ENCODE measurements around the gene SLC10A7.

Gene SLC10A7

DNA sequence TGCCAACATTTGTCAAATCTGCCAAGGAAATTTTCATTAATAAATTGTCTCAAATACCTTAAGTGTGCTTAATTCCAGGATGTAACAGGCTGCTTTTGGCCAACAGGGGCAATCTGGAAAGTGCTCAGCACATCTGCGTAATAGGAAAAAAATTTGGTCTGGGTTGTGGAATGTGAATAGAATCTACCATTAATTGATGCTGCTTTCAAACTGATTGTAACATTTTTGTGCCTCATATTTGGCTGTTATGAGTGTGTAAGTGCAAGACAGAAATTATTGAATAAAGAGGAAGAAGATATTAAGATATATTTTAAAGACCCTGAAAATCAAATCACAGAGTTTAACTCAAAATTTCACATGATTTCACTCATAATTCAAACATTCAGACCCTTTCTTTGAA is 266.3 kb downstream of the SLC10A7 start:
- Histone ChIP-seq H3K9ac (ENCODE audit: insufficient read length, low read depth) (no peak overlapping the region), H3K4me3 (ENCODE audit: insufficient read length, low read depth) (no peak overlapping the region), H3K27me3 (ENCODE audit: insufficient read depth, insufficient read length) (no peaks in the 10 kb centered on the region), H3K9me3 (ENCODE audit: insufficient read depth, low read length) (no peaks in the 10 kb centered on the region), H3K36me3 (ENCODE audit: insufficient read depth, insufficient read length, low read length) (no peaks in the 10 kb centered on the region), H3K4me1 (ENCODE audit: insufficient read depth, insufficient read length) (no peaks in the 10 kb centered on the region)
- no peak for TF ChIP-seq YY1 (IDR thresholded peaks at IDR 0.05; ENCODE audit: insufficient read depth, insufficient read length)
- no peak for TF ChIP-seq SUZ12 (IDR thresholded peaks at IDR 0.05; ENCODE audit: extremely low read depth, insufficient read depth, insufficient read length)
- TF ChIP-seq ZNF274 (IDR thresholded peaks at IDR 0.05; ENCODE audit: low read depth, low read length), result no peak
- no peak for DNase-seq (ENCODE audit: low read depth, low spot score)

DNA sequence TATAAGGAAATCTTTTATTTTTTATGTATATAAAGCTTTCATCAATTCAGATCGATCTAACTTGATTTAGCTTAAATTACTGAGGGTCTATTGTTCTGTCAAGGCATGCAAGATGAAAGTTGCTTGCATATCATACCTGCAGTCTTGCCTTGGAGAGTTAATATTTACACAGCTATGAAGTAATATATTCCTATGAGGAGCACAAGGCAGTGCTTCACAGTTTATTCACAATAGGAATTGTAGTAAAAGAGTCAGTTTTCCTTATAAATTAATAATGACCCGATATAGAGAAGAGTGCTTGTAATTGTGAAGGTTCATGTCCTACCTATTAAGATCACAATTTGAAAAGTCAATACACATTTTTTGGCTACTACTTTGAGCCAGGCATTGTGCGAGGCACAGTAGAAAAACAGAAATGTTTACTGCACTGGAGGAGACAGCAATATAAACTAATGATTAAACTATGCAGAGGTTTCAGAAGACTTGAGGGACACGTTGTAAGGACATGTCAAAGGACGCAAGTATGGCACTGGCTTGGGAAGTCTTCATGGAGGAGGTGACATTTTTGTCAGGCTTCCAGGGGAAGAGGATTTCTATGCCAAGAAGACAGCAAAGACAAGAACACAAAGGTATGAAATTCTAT is 268.6 kb downstream of the SLC10A7 start:
- no peak overlapping the region for H3K9ac ChIP-seq (ENCODE audit: insufficient read length, low read depth)
- H3K36me3 ChIP-seq (ENCODE audit: insufficient read depth, insufficient read length, low read length), result no peaks in the 10 kb centered on the region
- no peaks in the 10 kb centered on the region for H3K9me3 ChIP-seq (ENCODE audit: insufficient read depth, low read length)
- no peak overlapping the region for H3K4me3 ChIP-seq (ENCODE audit: insufficient read length, low read depth)
- H3K27me3 ChIP-seq (ENCODE audit: insufficient read depth, insufficient read length), result no peaks in the 10 kb centered on the region
- no peak for TF ChIP-seq SUZ12 (IDR thresholded peaks at IDR 0.05; ENCODE audit: extremely low read depth, insufficient read depth, insufficient read length)
- TF ChIP-seq ZNF274 (IDR thresholded peaks at IDR 0.05; ENCODE audit: low read depth, low read length), result no peak
- no peak for TF ChIP-seq YY1 (IDR thresholded peaks at IDR 0.05; ENCODE audit: insufficient read depth, insufficient read length)
- no peaks in the 10 kb centered on the region for H3K4me1 ChIP-seq (ENCODE audit: insufficient read depth, insufficient read length)
- DNase-seq (ENCODE audit: low read depth, low spot score), result no peak

DNA sequence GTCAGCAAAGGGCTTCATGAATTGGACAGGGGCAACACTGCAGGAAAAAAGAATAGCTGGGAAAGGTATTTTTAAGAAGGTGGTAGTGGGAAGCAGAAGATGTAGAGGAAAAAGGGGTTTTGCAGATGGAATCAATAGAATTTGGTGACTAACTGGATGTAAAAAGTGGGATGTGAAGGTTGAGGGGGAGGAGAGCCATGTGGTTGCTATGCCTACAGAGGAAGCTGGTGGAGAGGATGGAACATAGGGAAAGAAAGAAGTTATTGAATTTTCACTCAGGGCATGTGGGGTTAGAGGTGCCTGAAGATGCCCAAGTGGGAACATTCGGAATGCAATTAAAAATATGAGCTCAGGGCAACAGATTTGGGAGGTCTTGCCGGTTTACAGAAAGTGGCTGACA is 274.4 kb downstream of the SLC10A7 start:
- Histone ChIP-seq H3K27me3 (ENCODE audit: insufficient read depth, insufficient read length) (no peaks in the 10 kb centered on the region), H3K4me1 (ENCODE audit: insufficient read depth, insufficient read length) (no peaks in the 10 kb centered on the region), H3K36me3 (ENCODE audit: insufficient read depth, insufficient read length, low read length) (no peaks in the 10 kb centered on the region), H3K4me3 (ENCODE audit: insufficient read length, low read depth) (no peak overlapping the region), H3K9ac (ENCODE audit: insufficient read length, low read depth) (no peak overlapping the region), H3K9me3 (ENCODE audit: insufficient read depth, low read length) (no peaks in the 10 kb centered on the region)
- DNase-seq (ENCODE audit: low read depth, low spot score), result no peak
- no peak for TF ChIP-seq ZNF274 (IDR thresholded peaks at IDR 0.05; ENCODE audit: low read depth, low read length)
- no peak for TF ChIP-seq YY1 (IDR thresholded peaks at IDR 0.05; ENCODE audit: insufficient read depth, insufficient read length)

DNA sequence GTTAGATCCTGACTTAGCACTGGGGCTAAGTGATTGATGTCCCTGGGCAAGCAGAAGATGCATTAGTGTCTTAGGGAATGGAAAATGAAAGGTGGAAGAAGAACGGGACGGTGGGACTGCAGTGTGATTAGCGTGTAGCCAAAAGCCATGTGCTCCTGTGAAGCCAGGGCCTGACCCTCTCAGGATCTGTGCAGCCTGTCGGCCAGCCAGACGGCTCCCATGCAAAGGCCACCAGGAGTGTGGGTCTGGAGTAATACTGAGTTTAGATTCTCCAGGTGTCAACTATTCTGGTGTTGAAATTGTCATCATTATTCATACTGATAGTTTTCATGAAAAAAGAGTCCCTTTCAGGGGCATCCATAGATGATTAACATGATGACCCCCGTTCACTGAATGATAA is 275.4 kb downstream of the SLC10A7 start:
- no peaks in the 10 kb centered on the region for H3K36me3 ChIP-seq (ENCODE audit: insufficient read depth, insufficient read length, low read length)
- H3K9me3 ChIP-seq (ENCODE audit: insufficient read depth, low read length), result no peaks in the 10 kb centered on the region
- no peak for TF ChIP-seq YY1 (IDR thresholded peaks at IDR 0.05; ENCODE audit: insufficient read depth, insufficient read length)
- no peak for TF ChIP-seq ZNF274 (IDR thresholded peaks at IDR 0.05; ENCODE audit: low read depth, low read length)
- H3K4me3 ChIP-seq (ENCODE audit: insufficient read length, low read depth), result no peak overlapping the region
- no peak for DNase-seq (ENCODE audit: low read depth, low spot score)
- H3K9ac ChIP-seq (ENCODE audit: insufficient read length, low read depth), result no peak overlapping the region
- H3K4me1 ChIP-seq (ENCODE audit: insufficient read depth, insufficient read length), result no peaks in the 10 kb centered on the region
- no peaks in the 10 kb centered on the region for H3K27me3 ChIP-seq (ENCODE audit: insufficient read depth, insufficient read length)

DNA sequence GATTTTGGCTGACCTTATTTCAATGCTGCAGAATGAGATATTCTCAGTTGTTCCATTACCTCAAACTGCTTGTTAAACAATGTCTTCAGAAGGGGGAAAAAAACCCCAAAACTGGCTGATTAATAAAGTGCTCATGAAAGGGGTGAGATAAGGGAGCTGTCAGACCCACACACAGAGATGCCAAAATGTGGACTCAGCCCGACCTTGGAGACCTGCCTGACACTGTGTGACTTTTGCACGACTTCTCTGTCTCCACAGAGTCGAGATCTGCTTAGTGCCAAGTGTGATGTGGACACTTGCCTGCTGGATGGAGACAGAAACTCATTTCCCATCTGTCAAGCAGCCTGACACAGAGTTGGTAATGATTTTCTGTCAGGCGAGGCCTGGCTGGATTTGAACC is 275.9 kb downstream of the SLC10A7 start:
- no peak for DNase-seq (ENCODE audit: low read depth, low spot score)
- H3K27me3 ChIP-seq (ENCODE audit: insufficient read depth, insufficient read length), result no peaks in the 10 kb centered on the region
- no peaks in the 10 kb centered on the region for H3K4me1 ChIP-seq (ENCODE audit: insufficient read depth, insufficient read length)
- TF ChIP-seq SUZ12 (IDR thresholded peaks at IDR 0.05; ENCODE audit: extremely low read depth, insufficient read depth, insufficient read length), result no peak
- no peak overlapping the region for H3K9ac ChIP-seq (ENCODE audit: insufficient read length, low read depth)
- no peak overlapping the region for H3K4me3 ChIP-seq (ENCODE audit: insufficient read length, low read depth)
- no peaks in the 10 kb centered on the region for H3K36me3 ChIP-seq (ENCODE audit: insufficient read depth, insufficient read length, low read length)
- no peaks in the 10 kb centered on the region for H3K9me3 ChIP-seq (ENCODE audit: insufficient read depth, low read length)

DNA sequence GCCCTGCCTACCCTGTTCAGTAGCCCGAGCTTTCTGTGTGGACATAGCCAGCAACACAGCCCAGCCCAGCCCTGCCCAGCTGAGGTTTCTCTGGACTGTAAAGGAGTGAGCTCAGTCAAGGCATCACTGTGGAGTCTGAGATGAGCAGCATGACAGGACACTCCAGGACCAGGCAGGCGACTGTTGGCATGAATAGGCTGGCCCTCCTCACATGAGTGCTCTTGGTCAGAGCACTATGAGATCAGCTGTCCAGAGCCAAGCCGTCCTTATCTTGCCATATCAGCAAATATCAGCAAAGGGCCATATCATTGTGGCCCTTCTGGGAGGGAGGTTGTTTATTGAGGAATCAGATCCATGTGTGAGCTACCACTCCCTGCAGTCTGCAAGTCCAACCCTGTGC is 276.5 kb downstream of the SLC10A7 start:
- H3K4me1 ChIP-seq (ENCODE audit: insufficient read depth, insufficient read length), result no peaks in the 10 kb centered on the region
- no peaks in the 10 kb centered on the region for H3K9me3 ChIP-seq (ENCODE audit: insufficient read depth, low read length)
- no peak for DNase-seq (ENCODE audit: low read depth, low spot score)
- no peak overlapping the region for H3K9ac ChIP-seq (ENCODE audit: insufficient read length, low read depth)
- H3K4me3 ChIP-seq (ENCODE audit: insufficient read length, low read depth), result no peak overlapping the region
- TF ChIP-seq SUZ12 (IDR thresholded peaks at IDR 0.05; ENCODE audit: extremely low read depth, insufficient read depth, insufficient read length), result no peak
- TF ChIP-seq YY1 (IDR thresholded peaks at IDR 0.05; ENCODE audit: insufficient read depth, insufficient read length), result no peak
- TF ChIP-seq ZNF274 (IDR thresholded peaks at IDR 0.05; ENCODE audit: low read depth, low read length), result no peak
- no peaks in the 10 kb centered on the region for H3K27me3 ChIP-seq (ENCODE audit: insufficient read depth, insufficient read length)
- no peaks in the 10 kb centered on the region for H3K36me3 ChIP-seq (ENCODE audit: insufficient read depth, insufficient read length, low read length)

DNA sequence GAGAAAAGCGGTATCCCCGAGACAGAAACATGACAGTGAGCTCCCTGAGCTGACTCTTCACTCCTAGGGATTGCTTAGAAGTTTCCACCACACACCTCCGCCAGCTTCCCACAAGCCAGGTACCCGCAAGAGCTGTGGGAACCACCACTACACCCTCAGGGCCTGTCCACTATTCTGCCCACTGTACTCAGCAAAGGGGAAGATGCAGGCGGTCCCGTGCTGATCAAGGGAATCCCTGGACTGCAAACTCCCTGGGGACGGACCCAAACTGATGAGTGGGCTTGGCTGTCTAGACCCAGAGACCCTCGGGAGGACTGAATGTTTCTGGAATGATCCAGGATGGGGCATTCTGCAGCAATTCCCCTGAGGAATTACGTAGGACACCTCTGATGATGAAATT is 277.2 kb downstream of the SLC10A7 start:
- no peaks in the 10 kb centered on the region for H3K36me3 ChIP-seq (ENCODE audit: insufficient read depth, insufficient read length, low read length)
- H3K4me1 ChIP-seq (ENCODE audit: insufficient read depth, insufficient read length), result no peaks in the 10 kb centered on the region
- H3K9me3 ChIP-seq (ENCODE audit: insufficient read depth, low read length), result no peaks in the 10 kb centered on the region
- H3K9ac ChIP-seq (ENCODE audit: insufficient read length, low read depth), result no peak overlapping the region
- no peak overlapping the region for H3K4me3 ChIP-seq (ENCODE audit: insufficient read length, low read depth)
- no peak for DNase-seq (ENCODE audit: low read depth, low spot score)
- no peaks in the 10 kb centered on the region for H3K27me3 ChIP-seq (ENCODE audit: insufficient read depth, insufficient read length)
- TF ChIP-seq SUZ12 (IDR thresholded peaks at IDR 0.05; ENCODE audit: extremely low read depth, insufficient read depth, insufficient read length), result no peak
- TF ChIP-seq ZNF274 (IDR thresholded peaks at IDR 0.05; ENCODE audit: low read depth, low read length), result no peak
- no peak for TF ChIP-seq YY1 (IDR thresholded peaks at IDR 0.05; ENCODE audit: insufficient read depth, insufficient read length)

DNA sequence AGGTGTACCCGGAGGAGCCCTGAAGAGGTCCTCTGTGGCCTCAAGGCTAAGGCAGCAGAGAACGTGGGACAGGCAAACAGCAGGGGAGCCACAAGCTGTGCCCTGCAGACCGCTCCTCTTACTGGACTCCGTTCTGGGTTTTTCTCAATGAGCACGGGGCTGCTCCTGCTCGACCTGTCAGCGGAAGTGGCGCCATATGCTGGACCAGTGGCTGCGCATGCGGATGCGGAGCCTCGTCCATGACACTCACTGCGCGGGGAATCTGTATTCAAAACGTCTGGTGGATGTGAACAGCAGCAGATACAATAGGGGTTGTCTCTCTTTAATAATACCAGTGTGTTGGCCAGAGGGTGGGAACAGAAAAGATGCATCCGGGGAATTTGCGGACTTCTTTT is 277.9 kb downstream of the SLC10A7 start:
- H3K4me3 ChIP-seq (ENCODE audit: insufficient read length, low read depth), result no peak overlapping the region
- TF ChIP-seq ZNF274 (IDR thresholded peaks at IDR 0.05; ENCODE audit: low read depth, low read length), result no peak
- no peak for TF ChIP-seq SUZ12 (IDR thresholded peaks at IDR 0.05; ENCODE audit: extremely low read depth, insufficient read depth, insufficient read length)
- no peak for TF ChIP-seq YY1 (IDR thresholded peaks at IDR 0.05; ENCODE audit: insufficient read depth, insufficient read length)
- DNase-seq (ENCODE audit: low read depth, low spot score), result no peak
- H3K9me3 ChIP-seq (ENCODE audit: insufficient read depth, low read length), result no peaks in the 10 kb centered on the region
- no peak overlapping the region for H3K9ac ChIP-seq (ENCODE audit: insufficient read length, low read depth)
- H3K4me1 ChIP-seq (ENCODE audit: insufficient read depth, insufficient read length), result no peaks in the 10 kb centered on the region
- H3K27me3 ChIP-seq (ENCODE audit: insufficient read depth, insufficient read length), result no peaks in the 10 kb centered on the region
- no peaks in the 10 kb centered on the region for H3K36me3 ChIP-seq (ENCODE audit: insufficient read depth, insufficient read length, low read length)
